ENCODE data around the gene CNNM2.
"Not testable (repeated sequence)": the region's sequence is repeated elsewhere in the genome, so short reads cannot be mapped to it uniquely, and the experiment has no call there.

CNNM2 gene

GRCh38 chr10:103125323-103126267, 207.5 kb downstream of the CNNM2 start:
- Histone ChIP-seq H3K9ac (ENCODE audit: insufficient read length, low read depth) (no peak overlapping the region), H3K27me3 (ENCODE audit: insufficient read depth, insufficient read length) (no peaks in the 10 kb centered on the region), H3K4me3 (ENCODE audit: insufficient read length, low read depth) (no peak overlapping the region), H3K36me3 (ENCODE audit: insufficient read depth, insufficient read length, low read length) (peaks cover 5% of the 10 kb centered on the region), H3K4me1 (ENCODE audit: insufficient read depth, insufficient read length) (no peaks in the 10 kb centered on the region), H3K9me3 (ENCODE audit: insufficient read depth, low read length) (0 out of 2 replicates have a peak, but pooled peaks cover under 1% of the 10 kb centered on the region)
- no peak for DNase-seq (ENCODE audit: low read depth, low spot score)
- TF ChIP-seq ZNF274 (IDR thresholded peaks at IDR 0.05; ENCODE audit: low read depth, low read length) (no peak), SUZ12 (IDR thresholded peaks at IDR 0.05; ENCODE audit: extremely low read depth, insufficient read depth, insufficient read length) (no peak), YY1 (IDR thresholded peaks at IDR 0.05; ENCODE audit: insufficient read depth, insufficient read length) (no peak)

GRCh38 chr10:103127241-103127640, 209.1 kb downstream of the CNNM2 start:
- Histone ChIP-seq H3K4me3 (ENCODE audit: insufficient read length, low read depth) (no peak overlapping the region), H3K27me3 (ENCODE audit: insufficient read depth, insufficient read length) (no peaks in the 10 kb centered on the region)

GRCh38 chr10:103130180-103130579, 212.1 kb downstream of the CNNM2 start:
- not testable (repeated sequence) for H3K9ac ChIP-seq (ENCODE audit: insufficient read length, low read depth); H3K4me3 ChIP-seq (ENCODE audit: insufficient read length, low read depth); H3K4me1 ChIP-seq (ENCODE audit: insufficient read depth, insufficient read length); H3K27me3 ChIP-seq (ENCODE audit: insufficient read depth, insufficient read length); DNase-seq (ENCODE audit: low read depth, low spot score)
- peaks cover 14% of the 10 kb centered on the region for H3K36me3 ChIP-seq (ENCODE audit: insufficient read depth, insufficient read length, low read length)
- H3K9me3 ChIP-seq (ENCODE audit: insufficient read depth, low read length): peaks cover 25% of the 10 kb centered on the region; the same call in 1 of the 2 replicates

More at GRCh38 chr10:103127241-103127640, 209.1 kb downstream of the CNNM2 start:
- H3K9ac ChIP-seq (ENCODE audit: insufficient read length, low read depth): no peak overlapping the region
- peaks cover 11% of the 10 kb centered on the region for H3K36me3 ChIP-seq (ENCODE audit: insufficient read depth, insufficient read length, low read length)
- H3K9me3 ChIP-seq (ENCODE audit: insufficient read depth, low read length): peaks cover 12% of the 10 kb centered on the region; the same call in 1 of the 2 replicates
- no peak for DNase-seq (ENCODE audit: low read depth, low spot score)
- TF ChIP-seq ZNF274 (IDR thresholded peaks at IDR 0.05; ENCODE audit: low read depth, low read length): no peak
- TF ChIP-seq YY1 (IDR thresholded peaks at IDR 0.05; ENCODE audit: insufficient read depth, insufficient read length): no peak
- TF ChIP-seq SUZ12 (IDR thresholded peaks at IDR 0.05; ENCODE audit: extremely low read depth, insufficient read depth, insufficient read length): no peak
- H3K4me1 ChIP-seq (ENCODE audit: insufficient read depth, insufficient read length): no peaks in the 10 kb centered on the region

GRCh38 chr10:103130910-103131309, 212.8 kb downstream of the CNNM2 start:
- DNase-seq (ENCODE audit: low read depth, low spot score): no peak
- Histone ChIP-seq H3K9me3 (ENCODE audit: insufficient read depth, low read length) (peaks cover 32% of the 10 kb centered on the region; the same call in 1 of the 2 replicates), H3K9ac (ENCODE audit: insufficient read length, low read depth) (no peak overlapping the region), H3K27me3 (ENCODE audit: insufficient read depth, insufficient read length) (no peaks in the 10 kb centered on the region), H3K36me3 (ENCODE audit: insufficient read depth, insufficient read length, low read length) (peaks cover 20% of the 10 kb centered on the region), H3K4me1 (ENCODE audit: insufficient read depth, insufficient read length) (no peaks in the 10 kb centered on the region), H3K4me3 (ENCODE audit: insufficient read length, low read depth) (no peak overlapping the region)
- TF ChIP-seq SUZ12 (IDR thresholded peaks at IDR 0.05; ENCODE audit: extremely low read depth, insufficient read depth, insufficient read length) (no peak), ZNF274 (IDR thresholded peaks at IDR 0.05; ENCODE audit: low read depth, low read length) (no peak), YY1 (IDR thresholded peaks at IDR 0.05; ENCODE audit: insufficient read depth, insufficient read length) (no peak)

- Histone ChIP-seq H3K36me3 (ENCODE audit: insufficient read depth, insufficient read length, low read length) (peaks cover 39% of the 10 kb centered on the region), H3K9me3 (ENCODE audit: insufficient read depth, low read length) (peaks cover 39% of the 10 kb centered on the region; the same call in 1 of the 2 replicates)
- not testable (repeated sequence) for H3K9ac ChIP-seq (ENCODE audit: insufficient read length, low read depth); H3K4me1 ChIP-seq (ENCODE audit: insufficient read depth, insufficient read length); H3K27me3 ChIP-seq (ENCODE audit: insufficient read depth, insufficient read length); H3K4me3 ChIP-seq (ENCODE audit: insufficient read length, low read depth); DNase-seq (ENCODE audit: low read depth, low spot score)
Observed at GRCh38 chr10:103135168-103135567, 217.1 kb downstream of the CNNM2 start.

- TF ChIP-seq ZNF274 (IDR thresholded peaks at IDR 0.05; ENCODE audit: low read depth, low read length) (no peak), YY1 (IDR thresholded peaks at IDR 0.05; ENCODE audit: insufficient read depth, insufficient read length) (no peak), SUZ12 (IDR thresholded peaks at IDR 0.05; ENCODE audit: extremely low read depth, insufficient read depth, insufficient read length) (no peak)
- no peaks in the 10 kb centered on the region for H3K4me1 ChIP-seq (ENCODE audit: insufficient read depth, insufficient read length)
- H3K9ac ChIP-seq (ENCODE audit: insufficient read length, low read depth): no peak overlapping the region
- peaks cover 33% of the 10 kb centered on the region for H3K36me3 ChIP-seq (ENCODE audit: insufficient read depth, insufficient read length, low read length)
- H3K4me3 ChIP-seq (ENCODE audit: insufficient read length, low read depth): no peak overlapping the region
- H3K9me3 ChIP-seq (ENCODE audit: insufficient read depth, low read length): peaks cover 18% of the 10 kb centered on the region; the same call in 1 of the 2 replicates
- H3K27me3 ChIP-seq (ENCODE audit: insufficient read depth, insufficient read length): no peaks in the 10 kb centered on the region
- no peak for DNase-seq (ENCODE audit: low read depth, low spot score)
Observed at GRCh38 chr10:103139803-103140202, 221.7 kb downstream of the CNNM2 start.
